GM19043 (cell line): ENCODE measurements around the gene PTPRN2.
"Not testable (repeated sequence)": the region's sequence is repeated elsewhere in the genome, so short reads cannot be mapped to it uniquely, and the experiment has no call there.

Source experiments
- ATAC-seq: cut with Tn5 transposase; IDR thresholded peaks from one replicate; pipeline ENCODE4 v1.9.1; 2021; ENCODE audit warnings: low read depth; ENCODE audit not compliant: unreplicated experiment

Gene PTPRN2

DNA sequence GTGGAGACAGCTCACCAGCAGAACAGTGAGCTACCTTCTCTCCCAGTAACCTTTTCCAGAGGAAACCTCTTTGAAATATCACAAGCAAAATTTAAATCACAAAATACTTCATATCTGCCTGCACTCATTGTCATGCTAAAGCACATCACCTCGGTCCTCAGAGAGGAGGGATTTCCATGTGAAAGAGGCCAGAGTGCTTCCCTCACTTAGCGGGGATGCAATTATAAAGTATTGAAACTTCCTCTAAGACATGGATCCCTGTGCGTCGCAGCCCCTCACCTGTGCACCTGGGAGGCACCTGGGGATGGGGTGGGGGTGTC is 792.9 kb downstream of the PTPRN2 start:
- no peak for ATAC-seq

DNA sequence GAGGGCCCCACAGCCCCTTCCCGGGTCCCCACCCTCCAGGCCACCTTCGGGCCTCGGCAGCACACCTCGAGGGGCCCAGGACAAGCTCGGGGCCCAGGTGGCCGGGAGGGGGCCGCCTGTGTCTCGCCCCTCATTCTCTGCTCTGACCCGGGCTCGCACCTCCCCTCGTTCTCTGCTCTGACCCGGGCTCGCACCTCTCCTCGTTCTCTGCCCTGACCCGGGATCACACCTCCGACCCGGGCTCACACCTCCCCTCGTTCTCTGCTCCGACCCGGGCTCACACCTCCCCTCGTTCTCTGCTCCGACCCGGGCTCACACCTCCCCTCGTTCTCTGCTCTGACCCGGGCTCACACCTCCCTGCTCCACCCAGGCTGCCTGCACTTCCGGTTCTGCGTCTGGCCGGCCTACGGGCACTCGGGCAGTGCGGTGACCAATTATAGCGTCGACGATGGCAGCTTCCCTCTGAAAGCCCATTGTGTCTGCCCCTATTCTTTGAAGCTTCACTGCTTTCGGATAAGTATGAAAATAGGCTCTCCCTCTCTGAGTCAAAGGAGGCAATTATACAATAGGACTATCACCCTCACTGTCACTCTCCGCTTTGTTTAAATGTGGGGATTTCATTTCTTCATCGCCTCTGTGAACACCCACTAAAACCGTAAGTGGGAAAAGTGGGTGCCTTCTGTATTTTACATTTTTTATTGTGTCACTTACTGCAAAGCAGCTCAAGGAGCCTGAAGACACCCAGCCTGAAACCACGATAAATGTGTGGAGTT is 793.5 kb downstream of the PTPRN2 start:
- no peak for ATAC-seq

DNA sequence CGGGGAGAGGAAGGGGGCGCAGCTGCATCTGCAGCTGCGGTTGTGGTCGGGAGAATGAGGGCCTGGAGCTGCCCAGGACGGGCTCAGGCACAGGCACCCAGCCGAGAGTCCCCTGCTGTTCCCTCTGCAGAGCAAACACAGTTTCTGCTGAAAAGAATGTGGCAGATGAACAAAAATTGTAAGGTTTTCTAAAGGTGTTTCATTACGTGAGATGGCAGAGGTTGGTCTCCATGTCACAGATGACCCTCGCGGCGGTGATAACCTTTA is 794.6 kb downstream of the PTPRN2 start:
- ATAC-seq, result no peak

DNA sequence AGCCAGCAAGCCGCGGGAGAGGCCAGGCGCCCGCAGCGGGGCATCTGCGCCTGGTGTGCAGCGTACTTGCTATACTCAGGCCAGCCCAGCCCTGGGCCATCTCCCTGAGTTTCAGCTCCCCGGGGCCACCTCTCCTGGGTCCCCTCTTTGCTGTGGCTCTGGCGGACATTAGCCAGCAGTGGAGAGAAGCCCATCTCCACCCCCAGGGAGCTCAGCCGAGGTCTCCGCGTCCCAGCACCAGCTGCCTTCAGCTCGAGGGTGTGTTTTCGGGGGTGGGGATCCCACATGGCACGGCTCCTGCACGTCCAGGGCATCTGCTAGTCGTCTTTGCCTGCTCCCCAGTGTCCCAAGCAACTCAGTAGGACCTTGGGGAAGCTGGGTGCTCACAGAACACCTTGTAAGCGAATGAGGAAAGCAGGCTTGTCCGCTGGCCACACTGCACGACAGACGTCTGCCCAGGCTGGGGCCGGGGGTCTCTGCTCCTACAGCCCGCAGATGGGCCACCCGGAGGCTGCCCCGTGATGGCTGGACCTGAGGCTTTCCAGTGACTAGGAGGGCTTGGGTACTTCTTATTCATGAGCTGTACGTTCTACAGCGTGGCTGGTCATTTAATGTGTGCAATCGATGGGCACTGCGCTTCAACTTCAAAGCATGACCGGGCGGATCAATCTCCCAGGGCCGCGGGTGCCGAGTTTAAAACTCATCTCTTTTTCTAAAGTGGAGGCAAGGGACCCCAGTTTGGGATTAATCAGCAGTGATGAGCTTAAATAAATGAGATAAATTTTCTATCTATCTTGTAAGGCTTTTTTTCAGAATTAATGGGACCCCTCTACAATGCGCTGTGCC is 795.2 kb downstream of the PTPRN2 start:
- ATAC-seq, result no peak

DNA sequence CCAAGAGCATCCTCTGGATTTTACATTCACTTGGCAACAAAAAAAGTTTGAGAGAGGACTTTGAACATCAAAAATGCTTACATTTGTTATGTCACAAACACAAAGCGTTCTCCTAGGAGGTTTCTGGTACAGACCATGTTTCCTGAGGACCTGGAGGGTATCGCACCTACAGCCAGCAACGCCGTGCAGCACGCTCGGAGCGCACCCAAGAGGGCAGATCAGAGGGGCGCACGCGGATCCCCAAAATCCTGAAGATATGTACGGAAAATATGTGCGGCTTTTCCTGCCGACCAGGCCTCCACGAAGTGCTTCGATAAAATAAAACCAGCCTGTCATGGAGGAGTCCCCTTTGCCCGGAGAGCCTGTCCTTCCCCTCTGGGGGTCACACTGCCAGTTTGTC is 796.0 kb downstream of the PTPRN2 start:
- ATAC-seq, result no peak

DNA sequence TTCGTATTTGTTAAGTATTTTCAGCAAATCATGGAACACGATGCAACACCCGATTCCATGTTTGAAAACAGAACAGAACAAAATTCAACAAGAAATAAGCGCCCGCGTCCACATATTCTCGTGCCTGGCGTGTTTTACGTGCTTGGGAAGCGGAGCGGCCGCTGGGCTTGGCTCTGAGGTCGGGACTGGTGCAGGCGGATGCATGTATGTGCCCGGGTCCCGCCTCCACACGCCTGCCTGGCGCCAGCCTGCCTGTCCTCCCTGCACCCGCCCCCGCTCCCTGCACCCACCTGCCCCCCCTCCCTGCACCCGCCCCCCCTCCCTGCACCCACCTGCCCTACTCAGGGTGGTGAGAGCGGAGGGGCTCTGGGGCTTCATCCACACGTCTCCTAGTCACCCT is 796.4 kb downstream of the PTPRN2 start:
- ATAC-seq, result no peak

DNA sequence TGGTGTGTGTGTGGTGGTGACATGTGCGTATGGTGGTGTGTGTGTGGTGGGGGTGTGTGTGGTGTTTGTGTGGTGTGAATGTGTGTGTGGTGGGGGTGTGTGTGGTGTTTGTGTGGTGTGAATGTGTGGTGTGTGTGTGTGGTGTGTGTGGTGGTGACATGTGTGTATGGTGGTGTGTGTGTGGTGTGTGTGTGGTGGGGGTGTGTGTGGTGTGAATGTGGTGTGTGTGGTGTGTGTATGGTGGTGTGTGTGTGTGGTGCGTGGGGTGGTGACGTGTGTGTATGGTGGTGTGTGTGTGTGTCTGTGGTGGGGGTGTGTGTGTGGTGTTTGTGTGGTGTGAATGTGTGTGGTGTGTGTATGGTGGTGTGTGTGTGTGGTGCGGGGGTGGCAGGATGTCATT is 797.7 kb downstream of the PTPRN2 start:
- ATAC-seq, result no peak

DNA sequence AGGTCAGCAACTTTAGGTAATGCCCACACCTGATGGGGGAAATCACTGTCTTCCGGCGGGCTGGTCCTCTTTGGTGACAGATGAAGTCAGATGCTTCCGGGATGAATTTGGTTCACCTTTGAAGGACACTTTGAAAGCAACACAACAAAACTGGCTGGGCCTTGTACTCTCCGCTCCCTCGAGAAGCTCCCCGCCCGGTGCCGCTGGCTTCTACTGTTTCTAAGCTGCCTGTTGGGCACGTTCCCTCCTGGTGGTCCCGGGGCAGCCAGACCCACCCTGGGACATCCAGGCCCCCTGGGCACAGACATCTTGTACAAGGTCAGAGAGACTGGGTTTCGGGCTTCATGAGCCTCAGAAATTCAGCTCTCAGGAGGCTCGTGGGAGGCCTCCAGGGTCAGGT is 798.5 kb downstream of the PTPRN2 start:
- no peak for ATAC-seq

DNA sequence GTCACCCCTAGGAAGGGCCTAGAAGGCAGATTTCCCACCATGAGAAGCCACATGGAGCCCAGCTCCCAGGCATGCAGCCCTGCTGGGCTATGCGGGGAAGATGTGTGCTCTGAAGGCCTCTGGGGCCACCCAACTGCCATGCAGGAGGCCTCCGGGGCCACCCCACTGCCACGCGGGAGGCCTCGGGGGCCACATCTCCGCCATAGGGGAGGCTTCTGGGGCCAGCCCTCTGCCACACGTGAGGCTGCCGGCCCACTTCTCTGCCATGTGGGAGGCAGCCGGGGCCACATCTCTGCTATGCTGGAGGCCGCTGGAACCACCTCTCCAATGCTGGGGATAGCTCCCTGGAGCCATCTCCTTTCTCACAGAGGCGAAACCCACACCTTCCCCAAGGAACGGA is 799.0 kb downstream of the PTPRN2 start:
- no peak for ATAC-seq

DNA sequence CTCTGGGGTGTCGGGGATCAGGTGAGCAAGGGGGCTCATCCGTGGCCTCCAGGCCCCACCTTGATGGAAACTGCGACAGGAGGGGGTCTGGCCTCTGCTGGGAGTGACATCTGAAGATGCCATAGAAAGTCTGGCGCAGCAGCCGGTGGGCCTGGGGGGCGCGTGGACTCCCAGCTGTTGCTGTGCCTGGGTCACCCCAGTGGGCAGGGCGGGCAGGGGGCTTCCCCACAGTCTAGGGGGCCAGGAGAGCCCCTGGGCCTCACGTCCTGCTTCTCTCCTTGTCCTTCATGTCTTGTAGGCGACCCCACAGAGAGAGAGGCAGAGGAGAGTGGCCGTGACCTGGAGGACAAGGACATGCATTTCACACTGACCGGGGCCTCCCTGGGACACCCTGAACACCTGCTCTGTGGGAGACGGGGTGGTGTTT is 800.3 kb downstream of the PTPRN2 start:
- ATAC-seq, result no peak

DNA sequence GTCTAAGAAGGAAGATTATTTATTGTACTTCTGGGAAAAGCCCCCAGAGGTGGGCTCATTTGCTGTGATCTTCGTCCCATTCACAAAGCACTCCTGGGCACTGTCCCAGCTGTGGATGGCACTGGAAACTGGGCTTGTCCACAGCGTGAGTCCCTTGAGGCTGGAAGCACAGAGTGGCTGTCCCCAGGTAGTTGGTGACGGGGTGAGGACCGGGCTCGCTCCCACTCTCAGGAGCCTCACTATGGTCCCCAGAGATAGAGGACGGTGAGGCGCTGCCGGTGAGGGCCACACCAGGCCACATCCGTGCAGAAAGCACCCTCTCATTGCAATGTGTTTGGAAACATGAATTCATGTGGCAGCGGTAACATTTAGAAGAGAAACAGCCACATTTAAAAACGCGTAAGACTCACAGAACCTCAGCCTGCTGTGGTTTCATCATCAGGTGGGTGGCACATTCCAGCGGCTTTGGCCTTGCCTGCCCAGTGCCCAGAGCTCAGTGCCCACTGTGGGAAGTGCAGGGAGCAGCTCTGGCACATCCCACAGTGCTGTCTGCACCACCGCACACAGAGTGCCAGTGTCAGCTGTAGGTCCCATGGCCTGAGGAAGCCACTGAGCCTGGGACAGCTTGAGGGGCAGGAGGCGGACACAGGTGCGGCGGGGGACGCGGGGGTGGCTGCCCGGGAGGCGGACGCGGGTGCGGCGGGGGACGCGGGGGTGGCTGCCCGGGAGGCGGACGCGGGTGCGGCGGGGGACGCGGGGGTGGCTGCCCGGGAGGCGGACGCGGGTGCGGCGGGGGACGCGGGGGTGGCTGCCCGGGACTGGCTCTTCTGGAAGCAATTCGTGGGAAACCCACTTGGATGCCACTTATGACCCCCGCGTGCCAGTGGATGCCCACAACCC is 801.0 kb downstream of the PTPRN2 start:
- no peak for ATAC-seq

DNA sequence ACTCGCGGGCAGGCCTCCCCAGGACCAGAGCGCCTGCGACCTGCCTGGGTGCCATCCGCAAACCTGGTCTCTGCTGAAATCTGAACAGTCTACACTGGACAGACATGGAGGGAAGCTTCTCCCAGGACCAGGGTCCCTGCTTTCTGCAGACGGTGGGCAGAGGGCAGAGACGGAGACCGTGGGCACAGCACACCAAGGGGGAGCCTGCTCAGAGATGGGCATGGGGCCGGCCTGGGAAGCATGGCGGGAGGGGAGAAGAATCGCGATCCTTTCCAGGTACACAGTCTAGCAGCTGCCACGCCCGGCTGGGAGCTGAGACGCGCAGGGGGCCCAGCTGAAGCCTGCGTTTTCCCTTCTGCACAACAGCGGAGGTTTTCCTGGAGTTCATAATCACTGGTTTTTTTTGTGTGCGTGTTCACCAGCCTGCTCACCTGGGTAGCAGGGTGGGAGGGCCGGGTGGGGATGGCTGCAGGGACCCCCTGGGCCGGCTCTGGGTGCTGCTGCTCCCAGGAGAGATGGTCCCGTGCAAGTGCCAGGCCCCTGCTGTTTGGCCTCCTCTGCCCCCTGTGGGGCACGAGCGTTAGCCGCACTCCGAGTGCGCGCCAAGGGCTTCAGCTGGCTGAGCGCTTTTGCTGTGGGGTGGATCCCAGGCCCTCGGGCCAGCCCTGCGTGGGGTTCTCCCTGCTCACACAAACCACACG is 802.0 kb downstream of the PTPRN2 start:
- ATAC-seq, result no peak

DNA sequence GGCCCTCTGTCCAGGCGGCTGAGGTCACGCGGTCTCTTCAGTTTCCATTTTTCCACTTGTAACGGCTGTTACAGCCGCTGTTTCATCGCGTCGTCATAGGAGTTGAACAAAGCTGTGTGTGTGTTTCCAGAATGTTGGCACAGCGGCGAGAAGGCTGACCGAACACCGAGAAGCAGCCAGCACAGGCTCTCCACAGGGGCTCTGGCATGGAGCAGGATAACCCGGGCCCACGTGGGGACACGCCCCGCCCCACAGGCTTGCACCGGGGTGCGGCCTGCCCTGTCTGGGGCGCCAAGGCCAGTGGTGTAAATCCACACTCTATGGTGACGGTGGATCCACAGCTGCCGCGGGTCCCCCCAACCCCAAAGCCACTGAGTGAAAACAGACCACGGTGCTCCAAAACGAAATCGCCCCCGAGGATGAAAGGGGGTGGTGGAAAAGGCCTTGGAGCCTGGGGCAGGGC is 802.6 kb downstream of the PTPRN2 start:
- ATAC-seq, result no peak

DNA sequence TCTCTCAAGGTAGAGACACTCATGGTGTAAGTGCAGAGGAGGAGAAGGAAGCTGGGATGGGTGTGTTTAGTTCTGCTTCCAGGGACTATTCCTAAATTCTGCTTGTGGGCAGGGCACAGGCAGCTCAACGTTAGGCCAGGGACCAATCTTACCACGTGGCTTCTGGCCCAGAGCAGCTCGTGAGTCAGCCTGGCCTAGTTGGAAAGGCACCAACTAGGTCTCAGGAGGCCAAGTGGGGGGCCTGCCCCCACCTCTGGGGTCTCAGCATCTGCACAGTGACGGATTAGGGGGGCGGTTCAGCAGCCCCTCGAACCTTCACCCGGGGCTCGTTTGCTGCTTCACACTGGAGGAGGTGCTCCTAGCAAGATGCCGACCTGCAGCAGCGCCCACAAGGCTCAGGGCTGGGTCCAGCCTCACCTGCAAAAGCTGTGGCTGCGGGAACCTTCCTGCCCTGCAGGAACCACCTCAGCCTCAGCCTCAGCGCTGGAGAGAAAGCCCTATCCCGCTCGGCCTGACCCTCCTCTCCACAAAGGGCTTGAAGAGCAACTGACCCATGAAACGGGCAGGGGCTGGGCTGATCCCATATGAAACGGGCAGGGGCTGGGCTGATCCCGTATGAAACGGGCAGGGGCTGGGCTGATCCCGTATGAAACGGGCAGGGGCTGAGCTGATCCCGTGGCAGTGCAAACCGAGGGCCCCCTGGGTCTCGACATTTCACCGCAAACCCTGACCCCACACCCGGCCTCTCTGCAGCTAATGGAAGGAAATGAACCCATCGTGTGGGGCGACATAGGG is 803.4 kb downstream of the PTPRN2 start:
- no peak for ATAC-seq

DNA sequence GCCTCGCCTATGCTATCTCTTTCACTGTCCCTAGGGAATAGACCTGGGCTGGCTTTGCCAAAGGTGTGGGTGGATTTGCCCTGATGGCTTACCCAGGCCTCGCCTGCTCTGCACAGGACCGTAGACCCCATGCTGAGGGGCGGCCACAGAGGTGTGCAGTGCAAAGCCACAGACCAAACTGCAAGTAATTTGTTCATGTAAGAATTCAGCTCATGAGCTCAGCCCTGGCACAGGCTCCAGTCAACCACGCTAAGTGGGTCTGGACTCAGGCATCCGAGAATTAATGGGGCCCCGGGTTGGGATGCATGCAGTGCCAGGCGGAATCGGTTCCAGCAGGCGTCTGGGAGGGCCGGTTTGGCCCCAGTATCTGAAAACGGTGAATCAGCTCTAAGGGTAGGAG is 805.6 kb downstream of the PTPRN2 start:
- ATAC-seq, result no peak

DNA sequence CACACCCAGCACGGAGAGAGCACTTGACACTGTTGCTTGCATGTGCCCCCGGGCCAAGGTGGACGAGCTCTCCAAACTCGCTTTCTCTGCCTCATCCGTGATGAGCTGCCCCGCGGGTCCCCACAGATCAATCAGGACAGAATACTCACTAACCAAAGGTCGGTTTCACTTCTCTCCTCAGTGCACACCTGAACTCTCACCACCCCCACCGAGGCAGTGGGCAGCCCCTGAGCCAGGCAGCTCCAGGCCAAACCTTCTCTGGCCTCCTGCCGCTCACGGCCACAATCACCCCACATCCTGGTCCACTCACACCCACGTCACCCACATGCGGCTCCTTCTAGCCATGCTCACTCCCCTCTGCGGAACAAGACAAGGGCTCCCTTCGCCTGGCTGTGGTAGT is 806.9 kb downstream of the PTPRN2 start:
- no peak for ATAC-seq

DNA sequence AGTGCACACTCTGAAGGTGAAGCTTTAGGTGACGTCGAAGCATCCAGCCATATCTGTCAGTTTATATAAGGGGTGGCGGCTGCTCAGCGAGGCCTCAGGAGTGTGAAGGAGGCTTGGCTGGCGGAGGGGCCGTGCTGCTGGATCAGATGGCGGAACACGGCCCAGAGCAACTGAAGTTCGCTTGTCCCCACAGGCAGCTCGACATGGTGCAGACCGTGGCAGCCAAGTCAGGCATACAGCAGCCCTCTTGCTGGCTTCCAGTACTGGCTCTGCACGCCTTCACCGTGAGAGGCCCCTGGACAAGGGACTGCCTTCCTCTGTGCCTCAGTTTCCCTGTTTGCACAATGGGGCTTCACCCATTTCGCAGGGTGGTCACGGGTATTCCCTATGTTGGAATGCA is 807.3 kb downstream of the PTPRN2 start:
- no peak for ATAC-seq

DNA sequence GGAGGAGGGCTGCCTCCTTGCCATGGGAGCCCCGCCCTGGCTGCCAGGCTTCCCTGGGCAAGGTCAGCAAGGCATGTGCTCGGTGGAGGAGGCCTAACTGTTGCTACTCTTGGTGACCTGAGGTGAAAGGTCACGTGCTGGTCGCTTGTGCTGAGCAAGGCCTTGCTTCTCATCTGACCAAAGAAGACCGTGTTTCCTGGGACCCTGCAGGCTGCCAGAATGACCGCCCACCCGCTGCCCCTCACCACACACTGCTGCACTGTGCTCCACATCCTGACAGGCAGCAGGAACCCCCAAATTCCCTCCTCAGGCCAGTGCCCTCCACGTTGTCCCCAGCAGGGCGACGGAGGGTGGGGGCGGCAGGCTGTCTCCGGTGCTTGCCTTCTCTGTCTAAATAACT is 808.4 kb downstream of the PTPRN2 start:
- ATAC-seq, result no peak

DNA sequence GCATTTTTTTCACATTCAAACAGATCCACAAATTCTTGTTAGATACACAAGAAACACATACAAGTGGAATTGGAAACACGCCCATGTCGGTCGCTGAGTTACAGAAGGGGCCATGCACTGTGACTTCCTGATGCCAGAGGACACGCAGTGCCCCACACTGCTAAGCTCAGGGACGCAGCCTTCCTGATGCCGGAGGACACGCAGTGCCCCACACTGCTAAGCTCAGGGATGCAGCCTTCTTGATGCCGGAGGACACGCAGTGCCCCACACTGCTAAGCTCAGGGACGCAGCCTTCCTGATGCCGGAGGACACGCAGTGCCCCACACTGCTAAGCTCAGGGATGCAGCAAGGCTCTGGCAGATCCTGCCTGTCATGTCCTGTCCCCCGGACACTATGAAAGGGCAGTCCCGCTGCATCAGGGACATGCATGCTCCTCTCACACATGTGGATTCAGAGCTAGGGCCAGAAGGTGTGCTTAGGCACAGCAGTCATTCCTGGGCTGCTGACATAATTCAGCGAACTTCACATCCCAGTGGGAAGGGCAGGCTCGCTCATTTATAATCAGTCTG is 810.3 kb downstream of the PTPRN2 start:
- not testable (repeated sequence) for ATAC-seq
